WTC11 (cell line): Measurements from ENCODE around the gene RNGTT. TPM values are rescaled to one million over a fixed set of nuclear protein-coding genes. Genes with fewer than 3 reads are reported as not detected.
A peak's percentile ranks its signal among the peaks of the same experiment; 100 is the strongest.

ENCODE experiments used
- ATAC-seq: fragments of 200-7000 bp; cut with Tn5 transposase; 2 replicates; pipeline ENCODE4 v1.10.0; 2021; ENCODE audit warnings: mild to moderate bottlenecking, moderate library complexity
- CTCF ChIA-PET: fragments of 300-600 bp; sonication (Branson Sonifier 250); formaldehyde crosslinking; loops from one replicate; lab custom pipeline; 2021; ENCODE audit warnings: antibody characterized with exemption; lab: Charles Lee
- POLR2A ChIA-PET: fragments of 350-600 bp; sonication (Branson Sonifier 250); formaldehyde crosslinking; loops from one replicate; lab custom pipeline; 2021; ENCODE audit warnings: antibody characterized with exemption; lab: Charles Lee
- DNase-seq: peaks from one replicate; pipeline ENCODE4 v3.0.0; 2021; ENCODE audit warnings: low spot score
- H3K27ac Mint-ChIP-seq: 2 replicates; pipeline ENCODE4 v1.8.0; 2021; ENCODE audit warnings: mixed read lengths
- H3K27me3 Mint-ChIP-seq: 2 replicates; pipeline ENCODE4 v1.8.0; 2021; ENCODE audit warnings: low read depth, mild to moderate bottlenecking, moderate library complexity, mixed read lengths
- H3K36me3 Mint-ChIP-seq: 2 replicates; pipeline ENCODE4 v1.8.0; 2021; ENCODE audit warnings: mixed read lengths
- H3K4me1 Mint-ChIP-seq: 2 replicates; pipeline ENCODE4 v1.8.0; 2022; ENCODE audit warnings: mixed read lengths
- H3K4me3 Mint-ChIP-seq: 2 replicates; pipeline ENCODE4 v1.8.0; 2021; ENCODE audit warnings: mild to moderate bottlenecking, moderate library complexity, mixed read lengths
- H3K9me3 Mint-ChIP-seq: 2 replicates; pipeline ENCODE4 v1.8.0; 2021; ENCODE audit warnings: mixed read lengths
- ATF6 ChIP-seq: sonication (generic); formaldehyde crosslinking; IDR thresholded peaks from 2 replicates; pipeline ENCODE4 v1.8.1; 2023; ENCODE audit warnings: mild to moderate bottlenecking, missing genetic modification reagents
- FOXJ3 ChIP-seq: sonication (generic); formaldehyde crosslinking; IDR thresholded peaks from 2 replicates; pipeline ENCODE4 v1.9.0; 2021; ENCODE audit warnings: missing genetic modification reagents, mild to moderate bottlenecking, borderline replicate concordance
- HMGA2 ChIP-seq: fragments of 250-450 bp; sonication (Bioruptor Pico); IDR thresholded peaks from 2 replicates; pipeline ENCODE4 v1.4.0; 2021; ENCODE audit warnings: mild to moderate bottlenecking, moderate library complexity
- NR2C2 ChIP-seq: sonication (generic); formaldehyde crosslinking; IDR thresholded peaks from 2 replicates; pipeline ENCODE4 v1.8.0; 2022; ENCODE audit warnings: mild to moderate bottlenecking, missing genetic modification reagents
- NR3C1 ChIP-seq: sonication (generic); formaldehyde crosslinking; conservative IDR thresholded peaks from 2 replicates; pipeline ENCODE4 v1.8.1; 2023; ENCODE audit warnings: low read depth, mild to moderate bottlenecking, missing genetic modification reagents
- PRDM15 ChIP-seq: sonication (generic); formaldehyde crosslinking; IDR thresholded peaks from 2 replicates; pipeline ENCODE4 v1.8.0; 2022; ENCODE audit warnings: missing genetic modification reagents
- PREB ChIP-seq: sonication (generic); formaldehyde crosslinking; IDR thresholded peaks from 2 replicates; pipeline ENCODE4 v1.8.1; 2022; ENCODE audit warnings: mild to moderate bottlenecking, missing genetic modification reagents, moderate library complexity, borderline replicate concordance
- RELA ChIP-seq: sonication (generic); formaldehyde crosslinking; IDR thresholded peaks from 2 replicates; pipeline ENCODE4 v1.8.1; 2022; ENCODE audit warnings: missing genetic modification reagents, mild to moderate bottlenecking, borderline replicate concordance
- SMAD4 ChIP-seq: sonication (generic); formaldehyde crosslinking; IDR thresholded peaks from 2 replicates; pipeline ENCODE4 v1.8.0; 2022; ENCODE audit warnings: mild to moderate bottlenecking, missing genetic modification reagents
- TCF7 ChIP-seq: sonication (generic); formaldehyde crosslinking; IDR thresholded peaks from 2 replicates; pipeline ENCODE4 v1.8.0; 2022; ENCODE audit warnings: mild to moderate bottlenecking, low read depth, missing genetic modification reagents, moderate library complexity
- TP53 ChIP-seq: sonication (generic); formaldehyde crosslinking; IDR thresholded peaks from 2 replicates; pipeline ENCODE4 v1.8.1; 2023; ENCODE audit warnings: mild to moderate bottlenecking, missing genetic modification reagents
- total RNA-seq: library from RNA; stranded (reverse); gene quantifications from 3 replicates; pipeline ENCODE4 v1.2.3, GENCODE V29; 2021
- TF ChIP-seq, protein P1 (sequence below): sonication (generic); formaldehyde crosslinking; IDR thresholded peaks from 2 replicates; pipeline ENCODE4 v1.8.1; 2022; ENCODE audit warnings: missing genetic modification reagents, borderline replicate concordance
- TF ChIP-seq, protein P2 (sequence below): sonication (generic); formaldehyde crosslinking; IDR thresholded peaks from 2 replicates; pipeline ENCODE4 v1.8.0; 2022; ENCODE audit warnings: mild to moderate bottlenecking, missing genetic modification reagents
- TF ChIP-seq, protein P3 (sequence below): sonication (generic); formaldehyde crosslinking; IDR thresholded peaks from 2 replicates; pipeline ENCODE4 v1.8.1; 2022; ENCODE audit warnings: low read depth, mild to moderate bottlenecking, moderate library complexity, missing genetic modification reagents, borderline replicate concordance
- TF ChIP-seq, protein P4 (sequence below): fragments of 250-450 bp; sonication (Bioruptor Pico); IDR thresholded peaks from 2 replicates; pipeline ENCODE4 v1.9.0; 2021; ENCODE audit warnings: mild to moderate bottlenecking, borderline replicate concordance

Gene RNGTT
- total RNA-seq, 1 experiment from 2014 or later = 20.4 TPM

GRCh38 chr6:88585276-88585692 lies 378.1 kb downstream of the RNGTT start:
- peaks cover 13% of the 10 kb centered on the region for H3K36me3 Mint-ChIP-seq
- DNase-seq (no peak), ATAC-seq (no peak)
- H3K9me3 Mint-ChIP-seq = peaks cover 16% of the 10 kb centered on the region
- H3K27ac Mint-ChIP-seq = no peak overlapping the region
- H3K27me3 Mint-ChIP-seq = peaks cover 7% of the 10 kb centered on the region
- CTCF ChIA-PET = no interaction called here
- no peak overlapping the region for H3K4me3 Mint-ChIP-seq
- H3K4me1 Mint-ChIP-seq = peaks cover 37% of the 10 kb centered on the region
- POLR2A ChIA-PET = no interaction called here
- TF ChIP-seq PRDM15 (CRISPR knock-in tag) (0 out of 2 replicates have a peak, but pooled peaks have one; percentile 9), TCF7 (CRISPR knock-in tag) (no peak), ATF6 (CRISPR knock-in tag) (no peak), NR2C2 (no peak), HMGA2 (no peak)
- TF ChIP-seq, protein P1, sequence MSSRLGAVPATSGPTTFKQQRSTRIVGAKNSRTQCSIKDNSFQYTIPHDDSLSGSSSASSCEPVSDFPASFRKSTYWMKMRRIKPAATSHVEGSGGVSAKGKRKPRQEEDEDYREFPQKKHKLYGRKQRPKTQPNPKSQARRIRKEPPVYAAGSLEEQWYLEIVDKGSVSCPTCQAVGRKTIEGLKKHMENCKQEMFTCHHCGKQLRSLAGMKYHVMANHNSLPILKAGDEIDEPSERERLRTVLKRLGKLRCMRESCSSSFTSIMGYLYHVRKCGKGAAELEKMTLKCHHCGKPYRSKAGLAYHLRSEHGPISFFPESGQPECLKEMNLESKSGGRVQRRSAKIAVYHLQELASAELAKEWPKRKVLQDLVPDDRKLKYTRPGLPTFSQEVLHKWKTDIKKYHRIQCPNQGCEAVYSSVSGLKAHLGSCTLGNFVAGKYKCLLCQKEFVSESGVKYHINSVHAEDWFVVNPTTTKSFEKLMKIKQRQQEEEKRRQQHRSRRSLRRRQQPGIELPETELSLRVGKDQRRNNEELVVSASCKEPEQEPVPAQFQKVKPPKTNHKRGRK (CRISPR knock-in tag) = no peak

GRCh38 chr6:88584581-88585275 lies 378.7 kb downstream of the RNGTT start:
- no peak overlapping the region for H3K4me3 Mint-ChIP-seq
- ChIA-PET CTCF (no interaction called here), POLR2A (no interaction called here)
- peaks cover 13% of the 10 kb centered on the region for H3K36me3 Mint-ChIP-seq
- H3K27me3 Mint-ChIP-seq = peaks cover 7% of the 10 kb centered on the region
- ATAC-seq = peak; percentile 21; the same call in 1 of the 2 replicates
- TF ChIP-seq PREB (CRISPR knock-in tag) = no peak
- TF ChIP-seq, protein P2, sequence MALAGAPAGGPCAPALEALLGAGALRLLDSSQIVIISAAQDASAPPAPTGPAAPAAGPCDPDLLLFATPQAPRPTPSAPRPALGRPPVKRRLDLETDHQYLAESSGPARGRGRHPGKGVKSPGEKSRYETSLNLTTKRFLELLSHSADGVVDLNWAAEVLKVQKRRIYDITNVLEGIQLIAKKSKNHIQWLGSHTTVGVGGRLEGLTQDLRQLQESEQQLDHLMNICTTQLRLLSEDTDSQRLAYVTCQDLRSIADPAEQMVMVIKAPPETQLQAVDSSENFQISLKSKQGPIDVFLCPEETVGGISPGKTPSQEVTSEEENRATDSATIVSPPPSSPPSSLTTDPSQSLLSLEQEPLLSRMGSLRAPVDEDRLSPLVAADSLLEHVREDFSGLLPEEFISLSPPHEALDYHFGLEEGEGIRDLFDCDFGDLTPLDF (CRISPR knock-in tag) = no peak
- TF ChIP-seq RELA (CRISPR knock-in tag) = no peak
- TF ChIP-seq, protein P3, sequence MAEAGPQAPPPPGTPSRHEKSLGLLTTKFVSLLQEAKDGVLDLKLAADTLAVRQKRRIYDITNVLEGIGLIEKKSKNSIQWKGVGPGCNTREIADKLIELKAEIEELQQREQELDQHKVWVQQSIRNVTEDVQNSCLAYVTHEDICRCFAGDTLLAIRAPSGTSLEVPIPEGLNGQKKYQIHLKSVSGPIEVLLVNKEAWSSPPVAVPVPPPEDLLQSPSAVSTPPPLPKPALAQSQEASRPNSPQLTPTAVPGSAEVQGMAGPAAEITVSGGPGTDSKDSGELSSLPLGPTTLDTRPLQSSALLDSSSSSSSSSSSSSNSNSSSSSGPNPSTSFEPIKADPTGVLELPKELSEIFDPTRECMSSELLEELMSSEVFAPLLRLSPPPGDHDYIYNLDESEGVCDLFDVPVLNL (CRISPR knock-in tag) = no peak
- no peak for TF ChIP-seq SMAD4
- no peak for TF ChIP-seq NR3C1 (CRISPR knock-in tag)
- no peak for TF ChIP-seq FOXJ3
- TF ChIP-seq TP53 (CRISPR knock-in tag) = no peak
- TF ChIP-seq, protein P4, sequence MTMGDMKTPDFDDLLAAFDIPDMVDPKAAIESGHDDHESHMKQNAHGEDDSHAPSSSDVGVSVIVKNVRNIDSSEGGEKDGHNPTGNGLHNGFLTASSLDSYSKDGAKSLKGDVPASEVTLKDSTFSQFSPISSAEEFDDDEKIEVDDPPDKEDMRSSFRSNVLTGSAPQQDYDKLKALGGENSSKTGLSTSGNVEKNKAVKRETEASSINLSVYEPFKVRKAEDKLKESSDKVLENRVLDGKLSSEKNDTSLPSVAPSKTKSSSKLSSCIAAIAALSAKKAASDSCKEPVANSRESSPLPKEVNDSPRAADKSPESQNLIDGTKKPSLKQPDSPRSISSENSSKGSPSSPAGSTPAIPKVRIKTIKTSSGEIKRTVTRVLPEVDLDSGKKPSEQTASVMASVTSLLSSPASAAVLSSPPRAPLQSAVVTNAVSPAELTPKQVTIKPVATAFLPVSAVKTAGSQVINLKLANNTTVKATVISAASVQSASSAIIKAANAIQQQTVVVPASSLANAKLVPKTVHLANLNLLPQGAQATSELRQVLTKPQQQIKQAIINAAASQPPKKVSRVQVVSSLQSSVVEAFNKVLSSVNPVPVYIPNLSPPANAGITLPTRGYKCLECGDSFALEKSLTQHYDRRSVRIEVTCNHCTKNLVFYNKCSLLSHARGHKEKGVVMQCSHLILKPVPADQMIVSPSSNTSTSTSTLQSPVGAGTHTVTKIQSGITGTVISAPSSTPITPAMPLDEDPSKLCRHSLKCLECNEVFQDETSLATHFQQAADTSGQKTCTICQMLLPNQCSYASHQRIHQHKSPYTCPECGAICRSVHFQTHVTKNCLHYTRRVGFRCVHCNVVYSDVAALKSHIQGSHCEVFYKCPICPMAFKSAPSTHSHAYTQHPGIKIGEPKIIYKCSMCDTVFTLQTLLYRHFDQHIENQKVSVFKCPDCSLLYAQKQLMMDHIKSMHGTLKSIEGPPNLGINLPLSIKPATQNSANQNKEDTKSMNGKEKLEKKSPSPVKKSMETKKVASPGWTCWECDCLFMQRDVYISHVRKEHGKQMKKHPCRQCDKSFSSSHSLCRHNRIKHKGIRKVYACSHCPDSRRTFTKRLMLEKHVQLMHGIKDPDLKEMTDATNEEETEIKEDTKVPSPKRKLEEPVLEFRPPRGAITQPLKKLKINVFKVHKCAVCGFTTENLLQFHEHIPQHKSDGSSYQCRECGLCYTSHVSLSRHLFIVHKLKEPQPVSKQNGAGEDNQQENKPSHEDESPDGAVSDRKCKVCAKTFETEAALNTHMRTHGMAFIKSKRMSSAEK (CRISPR knock-in tag) = no peak
- TF ChIP-seq, all 79 proteins: peak for 0
- DNase-seq = no peak
- Mint-ChIP-seq H3K9me3 (peaks cover 16% of the 10 kb centered on the region), H3K27ac (no peak overlapping the region), H3K4me1 (peaks cover 37% of the 10 kb centered on the region)
